HFFc6 (cell line): ENCODE data around the gene MOV10L1. TPM values are rescaled to one million over a fixed set of nuclear protein-coding genes. Genes with fewer than 3 reads are reported as not detected.

Source experiments
- DNase-seq: peaks from one replicate; pipeline ENCODE4 v3.0.0-alpha.2; 2018
- H3K27ac Mint-ChIP-seq: 2 replicates; pipeline ENCODE4 v1.8.0; 2020; ENCODE audit warnings: mild to moderate bottlenecking, mixed read lengths
- H3K27me3 Mint-ChIP-seq: 2 replicates; pipeline ENCODE4 v1.8.0; 2021; ENCODE audit warnings: mild to moderate bottlenecking, moderate library complexity, mixed read lengths; ENCODE audit not compliant: insufficient read depth
- H3K36me3 Mint-ChIP-seq: 2 replicates; pipeline ENCODE4 v1.8.0; 2021; ENCODE audit warnings: low read depth, mixed read lengths
- H3K4me1 Mint-ChIP-seq: 2 replicates; pipeline ENCODE4 v1.8.0; 2020; ENCODE audit warnings: low read depth, mixed read lengths
- H3K4me3 Mint-ChIP-seq: 2 replicates; pipeline ENCODE4 v1.8.0; 2020; ENCODE audit warnings: mild to moderate bottlenecking, moderate library complexity, mixed read lengths
- H3K9me3 Mint-ChIP-seq: 2 replicates; pipeline ENCODE4 v1.8.0; 2020; ENCODE audit warnings: mild to moderate bottlenecking, mixed read lengths
- CTCF ChIP-seq: fragments of 200-600 bp; sonication (generic); IDR thresholded peaks from 2 replicates; pipeline ENCODE4 v1.5.0; 2021; ENCODE audit warnings: antibody characterized with exemption, mild to moderate bottlenecking
- total RNA-seq, 6 experiments: library from RNA; stranded (reverse); fragmentation: NEBNext Ultra II Directional; extraction: Animal tissue kit (Norgen Biotek cat#: 25700); gene quantifications; 2 replicates in 1 of 6; 3 replicates in 5 of 6; pipeline ENCODE4 v1.2.3, GENCODE V29; 2021

MOV10L1 gene
- total RNA-seq, 6 experiments from 2014 or later, result 0.09 to 1.3 (median 0.26) TPM

- Mint-ChIP-seq H3K27ac (0 out of 2 replicates have a peak overlapping the region, but pooled peaks have one; percentile 26), H3K36me3 (peaks cover 5% of the 10 kb centered on the region; the same call in 1 of the 2 replicates), H3K27me3 (peaks cover 5% of the 10 kb centered on the region), H3K4me3 (no peak overlapping the region), H3K9me3 (no peaks in the 10 kb centered on the region), H3K4me1 (peaks cover 13% of the 10 kb centered on the region; the same call in 1 of the 2 replicates)
- DNase-seq, result no peak
- no peak for TF ChIP-seq CTCF
These were observed 95.1 kb downstream of the MOV10L1 start for GRCh38 chr22:50184902-50185374.

GRCh38 chr22:50185375-50186087, 95.7 kb downstream of the MOV10L1 start, which contains the start of gene TRABD:
TSS of gene TRABD (plus strand) at chr22:50185913. CDS start at chr22:50193061, 7,148 bp downstream.
- peaks cover 5% of the 10 kb centered on the region for H3K27me3 Mint-ChIP-seq
- peak within 1 kb of the TSS; percentile 83 for H3K27ac Mint-ChIP-seq
- H3K9me3 Mint-ChIP-seq, result no peaks in the 10 kb centered on the region
- H3K4me3 Mint-ChIP-seq, result peak within 1 kb of the TSS; percentile 91
- TF ChIP-seq CTCF, result no peak
- peaks cover 15% of the 10 kb centered on the region; the same call in 1 of the 2 replicates for H3K4me1 Mint-ChIP-seq
- peaks cover 5% of the 10 kb centered on the region; the same call in 1 of the 2 replicates for H3K36me3 Mint-ChIP-seq
- peak; percentile 81 for DNase-seq

- no peak for DNase-seq
- H3K36me3 Mint-ChIP-seq, result peaks cover 5% of the 10 kb centered on the region; the same call in 1 of the 2 replicates
- H3K9me3 Mint-ChIP-seq, result no peaks in the 10 kb centered on the region
- H3K4me1 Mint-ChIP-seq, result peaks cover 19% of the 10 kb centered on the region
- H3K4me3 Mint-ChIP-seq, result peak overlapping the region; percentile 91
- H3K27me3 Mint-ChIP-seq, result peaks cover 4% of the 10 kb centered on the region; the same call in 1 of the 2 replicates
- no peak; the same call in 1 of the 2 replicates for TF ChIP-seq CTCF
- H3K27ac Mint-ChIP-seq, result peak overlapping the region; percentile 83
These were observed 96.4 kb downstream of the MOV10L1 start for GRCh38 chr22:50186181-50186714.

GRCh38 chr22:50186761-50187523, 97.1 kb downstream of the MOV10L1 start:
- H3K4me3 Mint-ChIP-seq, result peak overlapping the region; percentile 91
- H3K4me1 Mint-ChIP-seq, result peaks cover 26% of the 10 kb centered on the region
- peak overlapping the region; percentile 83 for H3K27ac Mint-ChIP-seq
- H3K36me3 Mint-ChIP-seq, result peaks cover 5% of the 10 kb centered on the region; the same call in 1 of the 2 replicates
- TF ChIP-seq CTCF, result no peak
- peaks cover 4% of the 10 kb centered on the region; the same call in 1 of the 2 replicates for H3K27me3 Mint-ChIP-seq
- no peaks in the 10 kb centered on the region for H3K9me3 Mint-ChIP-seq
- no peak for DNase-seq

GRCh38 chr22:50188356-50188755, 98.5 kb downstream of the MOV10L1 start:
- peaks cover 5% of the 10 kb centered on the region; the same call in 1 of the 2 replicates for H3K36me3 Mint-ChIP-seq
- TF ChIP-seq CTCF, result no peak
- H3K27me3 Mint-ChIP-seq, result peaks cover 4% of the 10 kb centered on the region
- peaks cover 31% of the 10 kb centered on the region for H3K4me1 Mint-ChIP-seq
- no peak for DNase-seq
- H3K9me3 Mint-ChIP-seq, result no peaks in the 10 kb centered on the region
- H3K27ac Mint-ChIP-seq, result no peak overlapping the region
- no peak overlapping the region for H3K4me3 Mint-ChIP-seq
